ENCODE measurements around the gene FOXC2.

The FOXC2 gene

DNA sequence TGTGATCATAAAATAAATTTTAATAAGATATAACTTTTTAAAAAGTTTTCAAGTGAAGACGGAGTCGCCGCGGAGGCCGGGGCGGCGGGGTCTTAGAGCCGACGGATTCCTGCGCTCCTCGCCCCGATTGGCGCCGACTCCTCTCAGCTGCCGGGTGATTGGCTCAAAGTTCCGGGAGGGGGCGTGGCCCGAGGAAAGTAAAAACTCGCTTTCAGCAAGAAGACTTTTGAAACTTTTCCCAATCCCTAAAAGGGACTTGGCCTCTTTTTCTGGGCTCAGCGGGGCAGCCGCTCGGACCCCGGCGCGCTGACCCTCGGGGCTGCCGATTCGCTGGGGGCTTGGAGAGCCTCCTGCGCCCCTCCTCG lies at the start of gene FOXC2:
TSS of gene FOXC2 (plus strand) at position 229 of the 365 bp plus-strand sequence. CDS start 507 bp downstream, outside the sequence.
- no peaks in the 10 kb centered on the region for H3K79me2 ChIP-seq (ENCODE audit: insufficient read depth, low read length)
- H3K9me3 ChIP-seq (ENCODE audit: insufficient read depth, low read length, severe bottlenecking), result no peaks in the 10 kb centered on the region
- H2AFZ ChIP-seq (ENCODE audit: low read depth, low read length), result no peak within 1 kb of the TSS
- peaks cover 11% of the 10 kb centered on the region for H3K4me1 ChIP-seq (ENCODE audit: insufficient read depth, low read length)
- DNase-seq, result no peak
- ATAC-seq (ENCODE audit: insufficient read depth, low read depth), result no peak
- H3K4me3 ChIP-seq (ENCODE audit: low read depth in 1 of 2, low read length in 2 of 2), result no peak within 1 kb of the TSS
- H3K36me3 ChIP-seq (ENCODE audit: insufficient read depth, low read length), result no peaks in the 10 kb centered on the region
- H3K27ac ChIP-seq (ENCODE audit: low read length), result no peak within 1 kb of the TSS
- H4K20me1 ChIP-seq (ENCODE audit: insufficient read depth, low read length), result no peaks in the 10 kb centered on the region
- H3K4me2 ChIP-seq (ENCODE audit: insufficient read depth, low read length), result no peak within 1 kb of the TSS
- peaks cover 14% of the 10 kb centered on the region for H3K27me3 ChIP-seq (ENCODE audit: insufficient read depth, low read length, poor library complexity)
- no peak within 1 kb of the TSS for H3K9ac ChIP-seq (ENCODE audit: low read depth, low read length)
- no peak for TF ChIP-seq EZH2 (IDR thresholded peaks at IDR 0.05; ENCODE audit: borderline replicate concordance, low read depth, low read length, severe bottlenecking)
- TF ChIP-seq, protein P1, sequence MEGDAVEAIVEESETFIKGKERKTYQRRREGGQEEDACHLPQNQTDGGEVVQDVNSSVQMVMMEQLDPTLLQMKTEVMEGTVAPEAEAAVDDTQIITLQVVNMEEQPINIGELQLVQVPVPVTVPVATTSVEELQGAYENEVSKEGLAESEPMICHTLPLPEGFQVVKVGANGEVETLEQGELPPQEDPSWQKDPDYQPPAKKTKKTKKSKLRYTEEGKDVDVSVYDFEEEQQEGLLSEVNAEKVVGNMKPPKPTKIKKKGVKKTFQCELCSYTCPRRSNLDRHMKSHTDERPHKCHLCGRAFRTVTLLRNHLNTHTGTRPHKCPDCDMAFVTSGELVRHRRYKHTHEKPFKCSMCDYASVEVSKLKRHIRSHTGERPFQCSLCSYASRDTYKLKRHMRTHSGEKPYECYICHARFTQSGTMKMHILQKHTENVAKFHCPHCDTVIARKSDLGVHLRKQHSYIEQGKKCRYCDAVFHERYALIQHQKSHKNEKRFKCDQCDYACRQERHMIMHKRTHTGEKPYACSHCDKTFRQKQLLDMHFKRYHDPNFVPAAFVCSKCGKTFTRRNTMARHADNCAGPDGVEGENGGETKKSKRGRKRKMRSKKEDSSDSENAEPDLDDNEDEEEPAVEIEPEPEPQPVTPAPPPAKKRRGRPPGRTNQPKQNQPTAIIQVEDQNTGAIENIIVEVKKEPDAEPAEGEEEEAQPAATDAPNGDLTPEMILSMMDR (IDR thresholded peaks at IDR 0.05; ENCODE audit: borderline replicate concordance, extremely low read depth, low read length, poor library complexity, severe bottlenecking), result no peak

- no peak for DNase-seq
These were observed 49.6 kb upstream of the FOXC2 start for GRCh38 chr16:86517033-86517432.

DNA sequence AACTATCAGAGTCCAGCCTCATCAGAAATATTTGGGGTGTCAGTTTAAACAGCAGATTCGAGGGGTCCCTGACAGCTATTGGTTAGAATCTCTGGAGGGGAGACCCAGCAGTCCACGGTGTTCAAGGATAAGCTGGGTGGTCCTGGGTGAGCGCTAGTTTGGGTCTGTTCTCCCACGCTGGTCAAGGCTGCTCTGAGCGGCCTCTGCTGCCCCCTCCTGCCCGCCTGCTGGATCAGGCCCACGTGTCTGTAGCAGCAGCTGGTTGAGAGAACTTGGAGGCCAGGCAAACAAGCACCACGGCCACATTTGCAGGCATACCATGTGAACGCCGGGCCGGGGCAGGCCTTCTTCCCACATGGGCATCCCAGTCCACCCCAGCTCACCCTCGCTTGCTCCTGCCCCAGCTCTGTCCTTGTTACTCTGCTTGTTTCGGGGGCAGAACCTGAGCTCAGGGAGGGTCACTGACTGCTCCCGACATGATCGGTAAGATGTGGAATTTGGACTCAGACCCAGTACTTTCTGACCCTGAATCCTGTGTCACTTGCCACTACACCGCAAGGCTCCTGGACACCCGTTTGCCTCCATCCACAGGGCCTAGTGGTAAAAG lies 48.9 kb upstream of the FOXC2 start:
- H4K20me1 ChIP-seq (ENCODE audit: insufficient read depth, low read length), result peaks cover 9% of the 10 kb centered on the region
- no peak overlapping the region for H3K27ac ChIP-seq (ENCODE audit: low read length)
- H3K4me1 ChIP-seq (ENCODE audit: insufficient read depth, low read length), result peaks cover 5% of the 10 kb centered on the region; the same call in 1 of the 2 replicates
- no peaks in the 10 kb centered on the region for H3K9me3 ChIP-seq (ENCODE audit: insufficient read depth, low read length, severe bottlenecking)
- no peak overlapping the region for H3K9ac ChIP-seq (ENCODE audit: low read depth, low read length)
- ATAC-seq (ENCODE audit: insufficient read depth, low read depth), result peak; percentile 45; the same call in 1 of the 3 replicates
- H3K79me2 ChIP-seq (ENCODE audit: insufficient read depth, low read length), result no peaks in the 10 kb centered on the region
- no peak overlapping the region for H3K4me3 ChIP-seq (ENCODE audit: low read depth in 1 of 2, low read length in 2 of 2)
- no peak overlapping the region for H2AFZ ChIP-seq (ENCODE audit: low read depth, low read length)
- TF ChIP-seq, protein P1 (IDR thresholded peaks at IDR 0.05; ENCODE audit: borderline replicate concordance, extremely low read depth, low read length, poor library complexity, severe bottlenecking), result peak; percentile 59
- TF ChIP-seq EZH2 (IDR thresholded peaks at IDR 0.05; ENCODE audit: borderline replicate concordance, low read depth, low read length, severe bottlenecking), result no peak
- peak; percentile 27 for DNase-seq
- H3K36me3 ChIP-seq (ENCODE audit: insufficient read depth, low read length), result no peaks in the 10 kb centered on the region
- H3K27me3 ChIP-seq (ENCODE audit: insufficient read depth, low read length, poor library complexity), result no peaks in the 10 kb centered on the region
- H3K4me2 ChIP-seq (ENCODE audit: insufficient read depth, low read length), result no peak overlapping the region

More at GRCh38 chr16:86517033-86517432, 49.6 kb upstream of the FOXC2 start:
- H3K4me3 ChIP-seq (ENCODE audit: low read depth in 1 of 2, low read length in 2 of 2), result no peak overlapping the region
- H3K4me2 ChIP-seq (ENCODE audit: insufficient read depth, low read length), result no peak overlapping the region
- no peak for ATAC-seq (ENCODE audit: insufficient read depth, low read depth)
- no peaks in the 10 kb centered on the region for H3K36me3 ChIP-seq (ENCODE audit: insufficient read depth, low read length)
- H4K20me1 ChIP-seq (ENCODE audit: insufficient read depth, low read length), result peaks cover 9% of the 10 kb centered on the region
- H3K79me2 ChIP-seq (ENCODE audit: insufficient read depth, low read length), result no peaks in the 10 kb centered on the region
- no peak overlapping the region for H3K27ac ChIP-seq (ENCODE audit: low read length)
- H3K9me3 ChIP-seq (ENCODE audit: insufficient read depth, low read length, severe bottlenecking), result no peaks in the 10 kb centered on the region
- no peaks in the 10 kb centered on the region for H3K27me3 ChIP-seq (ENCODE audit: insufficient read depth, low read length, poor library complexity)
- H2AFZ ChIP-seq (ENCODE audit: low read depth, low read length), result no peak overlapping the region
- TF ChIP-seq EZH2 (IDR thresholded peaks at IDR 0.05; ENCODE audit: borderline replicate concordance, low read depth, low read length, severe bottlenecking), result no peak
- TF ChIP-seq, protein P1 (IDR thresholded peaks at IDR 0.05; ENCODE audit: borderline replicate concordance, extremely low read depth, low read length, poor library complexity, severe bottlenecking), result no peak
- H3K4me1 ChIP-seq (ENCODE audit: insufficient read depth, low read length), result peaks cover 5% of the 10 kb centered on the region; the same call in 1 of the 2 replicates
- H3K9ac ChIP-seq (ENCODE audit: low read depth, low read length), result no peak overlapping the region
